Cardiac septum (tissue), 1 donor: ENCODE data around the gene GOLGA8N. TPM values are rescaled to one million over a fixed set of nuclear protein-coding genes. Genes with fewer than 3 reads are reported as not detected.

Experiments used
- DNase-seq: peaks from one replicate; pipeline ENCODE4 v3.0.0-alpha.2; 2020; ENCODE audit warnings: low spot score
- intact Hi-C: fragments of 100-400 bp; cut with DNase I; formaldehyde crosslinking; loops from one replicate; pipeline ENCODE4 v1.14.0; 2022
- total RNA-seq: library from RNA; stranded (reverse); fragmentation: NEBNext Ultra II Directional; extraction: Animal tissue kit (Norgen Biotek cat#: 25700); gene quantifications from one replicate; pipeline ENCODE4 v1.2.1, GENCODE V29; 2021
- donor health status: DM: no; HTN: no; CAD: no.

GOLGA8N gene
- total RNA-seq, 1 donor from 2014 or later, result 11.1 TPM

GRCh38 chr15:32646291-32646690 lies 53.0 kb downstream of the GOLGA8N start:
- intact Hi-C loops, result no loop called here
- no peak for DNase-seq

GRCh38 chr15:32649342-32649741 lies 56.1 kb downstream of the GOLGA8N start:
- intact Hi-C loops, result no loop called here
- no peak for DNase-seq

- intact Hi-C loops, result no loop called here
- no peak for DNase-seq
These were observed 58.1 kb downstream of the GOLGA8N start for GRCh38 chr15:32651229-32651837.

GRCh38 chr15:32652178-32652577 lies 58.9 kb downstream of the GOLGA8N start:
- intact Hi-C loops, result no loop called here
- DNase-seq, result no peak

- intact Hi-C loops, result no loop called here
- DNase-seq, result no peak
These were observed 62.8 kb downstream of the GOLGA8N start for GRCh38 chr15:32656091-32656490.

GRCh38 chr15:32656496-32656895 lies 63.2 kb downstream of the GOLGA8N start:
- no peak for DNase-seq
- intact Hi-C loops, result no loop called here

Other genes with a start within 250 kb of the GOLGA8N start
- 0.83 TPM for gene GOLGA8K, start 190.2 kb upstream of the GOLGA8N start, total RNA-seq
- 2.3 TPM for gene GOLGA8O, start 137.8 kb upstream of the GOLGA8N start, total RNA-seq
- gene ARHGAP11A, start 22.0 kb downstream of the GOLGA8N start, total RNA-seq, result 1.7 TPM
- 0.30 TPM for gene SCG5, start 48.3 kb downstream of the GOLGA8N start, total RNA-seq
- gene GREM1, start 124.5 kb downstream of the GOLGA8N start, total RNA-seq, result 0.59 TPM